Measurements from ENCODE around the gene NPR1. TPM values are rescaled to one million over a fixed set of nuclear protein-coding genes. Genes with fewer than 3 reads are reported as not detected.
"Not testable (repeated sequence)": the region's sequence is repeated elsewhere in the genome, so short reads cannot be mapped to it uniquely, and the experiment has no call there.

NPR1 gene
- 12.7 TPM for polyA plus RNA-seq (ENCODE audit: insufficient read length)

DNA sequence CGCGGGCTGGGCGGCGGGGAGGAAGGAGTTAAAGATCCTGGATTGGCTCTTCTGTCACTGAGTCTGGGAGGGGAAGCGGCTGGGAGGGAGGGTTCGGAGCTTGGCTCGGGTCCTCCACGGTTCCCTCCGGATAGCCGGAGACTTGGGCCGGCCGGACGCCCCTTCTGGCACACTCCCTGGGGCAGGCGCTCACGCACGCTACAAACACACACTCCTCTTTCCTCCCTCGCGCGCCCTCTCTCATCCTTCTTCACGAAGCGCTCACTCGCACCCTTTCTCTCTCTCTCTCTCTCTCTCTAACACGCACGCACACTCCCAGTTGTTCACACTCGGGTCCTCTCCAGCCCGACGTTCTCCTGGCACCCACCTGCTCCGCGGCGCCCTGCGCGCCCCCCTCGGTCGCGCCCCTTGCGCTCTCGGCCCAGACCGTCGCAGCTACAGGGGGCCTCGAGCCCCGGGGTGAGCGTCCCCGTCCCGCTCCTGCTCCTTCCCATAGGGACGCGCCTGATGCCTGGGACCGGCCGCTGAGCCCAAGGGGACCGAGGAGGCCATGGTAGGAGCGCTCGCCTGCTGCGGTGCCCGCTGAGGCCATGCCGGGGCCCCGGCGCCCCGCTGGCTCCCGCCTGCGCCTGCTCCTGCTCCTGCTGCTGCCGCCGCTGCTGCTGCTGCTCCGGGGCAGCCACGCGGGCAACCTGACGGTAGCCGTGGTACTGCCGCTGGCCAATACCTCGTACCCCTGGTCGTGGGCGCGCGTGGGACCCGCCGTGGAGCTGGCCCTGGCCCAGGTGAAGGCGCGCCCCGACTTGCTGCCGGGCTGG is at the start of gene NPR1:
NPR1 (plus strand) TSS at position 170 of the 818 bp plus-strand sequence; CDS start at position 591, 421 bp downstream.
- no peak for DNase-seq (ENCODE audit: low read depth)

GRCh38 chr1:153629343-153629665 is 49.2 kb upstream of the NPR1 start:
- no peak for DNase-seq (ENCODE audit: low read depth)

- DNase-seq (ENCODE audit: low read depth) = no peak
Observed at GRCh38 chr1:153629971-153630370, 48.5 kb upstream of the NPR1 start.

GRCh38 chr1:153630384-153630783 is 48.1 kb upstream of the NPR1 start:
- DNase-seq (ENCODE audit: low read depth) = no peak

GRCh38 chr1:153631047-153632022 is 47.2 kb upstream of the NPR1 start:
- no peak for DNase-seq (ENCODE audit: low read depth)

- peak; percentile 45 for DNase-seq (ENCODE audit: low read depth)
Observed at GRCh38 chr1:153633161-153633753, 45.2 kb upstream of the NPR1 start.

DNA sequence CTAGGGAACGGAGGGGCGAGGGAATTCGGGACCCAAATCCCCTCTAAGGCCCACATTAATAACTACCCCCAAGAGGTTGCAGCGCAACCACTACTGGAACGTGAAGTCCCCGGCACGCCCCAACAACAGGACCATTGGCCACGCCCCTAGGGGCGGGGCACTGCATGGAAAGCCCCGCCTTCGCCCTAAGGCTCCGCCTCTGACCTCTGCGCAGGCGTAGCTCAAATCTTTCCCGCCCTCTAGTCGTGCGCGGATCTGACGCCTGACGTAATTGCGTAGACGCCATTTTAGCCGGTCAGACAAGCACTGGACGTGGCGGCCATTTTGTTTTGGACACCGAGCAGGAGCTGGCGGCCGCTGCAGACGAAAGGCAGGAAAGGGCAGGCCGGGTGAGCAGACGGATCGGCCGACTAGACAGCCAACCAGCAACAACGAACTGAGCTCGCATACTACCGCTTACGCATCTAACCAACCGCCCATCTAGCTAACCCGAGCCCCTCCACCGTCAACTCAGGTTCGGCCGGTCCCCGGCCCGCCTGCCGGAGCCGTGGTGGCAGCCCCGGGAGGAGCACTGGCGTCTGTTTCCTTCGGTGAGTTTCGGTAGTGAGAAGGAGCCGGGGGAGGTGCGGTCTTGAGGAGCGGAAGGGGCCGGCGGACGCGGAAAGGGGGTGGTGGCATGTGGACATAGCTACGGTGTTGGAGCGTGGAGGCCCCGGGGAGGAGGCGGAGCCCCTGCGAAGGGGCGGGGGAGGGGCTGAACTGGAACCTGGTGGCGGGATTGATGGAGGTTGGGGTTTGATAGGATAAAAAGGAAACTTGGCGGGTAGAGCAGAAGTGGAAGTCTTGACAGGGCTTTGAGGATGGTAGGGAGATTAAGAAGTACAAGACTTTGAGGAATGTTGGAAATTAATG is 44.5 kb upstream of the NPR1 start, which contains the start of gene CHTOP:
CHTOP (plus strand) TSS at position 313 of the 912 bp plus-strand sequence. CDS start 2,523 bp downstream, outside the sequence.
- peak; percentile 98 for DNase-seq (ENCODE audit: low read depth)

DNA sequence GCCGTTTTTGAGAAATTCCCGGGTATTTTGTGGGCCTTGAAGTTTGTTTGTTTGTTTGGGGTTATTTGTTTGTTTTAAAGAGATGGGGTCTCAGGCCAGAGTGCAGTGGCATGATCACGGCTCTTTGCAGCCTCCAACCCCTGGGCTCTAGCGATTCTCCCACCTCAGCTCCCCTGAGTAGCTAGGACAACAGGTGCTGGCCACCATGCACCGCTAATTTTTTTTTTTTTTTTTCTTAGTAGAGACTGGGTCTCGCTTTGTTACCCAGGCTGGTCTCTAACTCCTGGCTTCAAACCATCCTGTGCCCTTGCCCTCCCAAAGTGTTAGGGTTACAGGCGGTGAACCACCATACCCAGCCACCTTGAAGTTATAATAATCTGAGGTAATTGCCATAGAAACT is 42.6 kb upstream of the NPR1 start:
- no peak for DNase-seq (ENCODE audit: low read depth)

DNA sequence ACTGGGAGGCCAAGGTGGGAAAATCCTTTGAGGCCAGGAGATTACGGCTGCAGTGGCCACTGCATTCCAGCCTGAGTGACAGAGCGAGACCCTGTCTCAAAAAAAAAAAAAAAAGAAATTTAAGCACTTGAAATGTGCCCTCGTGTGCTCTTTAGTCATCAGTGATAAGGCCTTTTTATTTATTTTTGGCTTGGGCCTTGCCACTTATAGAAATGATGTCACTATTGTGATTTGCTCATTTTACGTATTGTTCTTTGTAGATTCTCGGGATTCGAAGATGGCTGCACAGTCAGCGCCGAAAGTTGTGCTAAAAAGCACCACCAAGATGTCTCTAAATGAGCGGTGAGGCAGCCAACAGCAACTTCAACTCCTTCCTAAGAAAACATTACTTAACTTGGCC is 42.2 kb upstream of the NPR1 start:
- DNase-seq (ENCODE audit: low read depth) = no peak

- DNase-seq (ENCODE audit: low read depth) = no peak
Observed at GRCh38 chr1:153638261-153638660, 40.2 kb upstream of the NPR1 start.

GRCh38 chr1:153639280-153639679 is 39.2 kb upstream of the NPR1 start:
- no peak for DNase-seq (ENCODE audit: low read depth)

- DNase-seq (ENCODE audit: low read depth) = not testable (repeated sequence)
Observed at GRCh38 chr1:153640213-153640612, 38.3 kb upstream of the NPR1 start.

- DNase-seq (ENCODE audit: low read depth) = no peak
Observed at GRCh38 chr1:153640861-153641260, 37.6 kb upstream of the NPR1 start.

- no peak for DNase-seq (ENCODE audit: low read depth)
Observed at GRCh38 chr1:153642161-153642560, 36.3 kb upstream of the NPR1 start.

DNA sequence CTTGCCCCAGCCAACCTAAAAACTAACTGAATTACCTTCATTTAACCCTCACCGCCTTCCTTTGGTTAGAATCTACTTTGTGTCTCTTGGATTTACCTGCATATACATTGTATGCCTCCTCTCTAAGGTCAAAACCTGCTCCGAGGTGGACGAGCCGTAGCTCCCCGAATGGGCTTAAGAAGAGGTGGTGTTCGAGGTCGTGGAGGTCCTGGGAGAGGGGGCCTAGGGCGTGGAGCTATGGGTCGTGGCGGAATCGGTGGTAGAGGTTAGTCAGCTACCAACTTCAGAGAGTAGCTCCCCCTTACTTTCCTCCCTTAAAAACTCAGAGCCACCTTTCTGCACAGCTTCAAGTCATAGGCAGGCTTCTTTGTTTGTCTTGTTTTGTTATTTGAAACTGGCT is 35.4 kb upstream of the NPR1 start:
- no peak for DNase-seq (ENCODE audit: low read depth)

DNA sequence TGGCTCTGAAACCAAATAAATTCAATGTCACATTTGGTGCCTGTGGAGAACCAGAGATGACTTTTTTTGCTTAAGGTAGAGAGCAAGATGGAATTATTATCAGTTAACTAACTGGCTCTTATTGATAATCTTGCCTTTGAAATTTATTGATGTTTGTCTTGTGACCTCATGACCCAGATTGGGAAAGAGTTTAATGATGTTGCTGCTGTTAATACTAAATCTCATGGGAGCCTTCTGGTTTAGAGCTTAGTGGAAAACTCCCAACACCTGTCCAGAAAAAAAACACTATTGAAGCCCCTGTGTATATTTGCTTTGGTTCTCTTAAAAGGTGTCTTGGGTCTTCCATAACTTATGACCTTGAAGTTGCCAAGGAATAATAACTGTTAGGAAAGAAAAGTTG is 34.7 kb upstream of the NPR1 start:
- DNase-seq (ENCODE audit: low read depth) = no peak

DNA sequence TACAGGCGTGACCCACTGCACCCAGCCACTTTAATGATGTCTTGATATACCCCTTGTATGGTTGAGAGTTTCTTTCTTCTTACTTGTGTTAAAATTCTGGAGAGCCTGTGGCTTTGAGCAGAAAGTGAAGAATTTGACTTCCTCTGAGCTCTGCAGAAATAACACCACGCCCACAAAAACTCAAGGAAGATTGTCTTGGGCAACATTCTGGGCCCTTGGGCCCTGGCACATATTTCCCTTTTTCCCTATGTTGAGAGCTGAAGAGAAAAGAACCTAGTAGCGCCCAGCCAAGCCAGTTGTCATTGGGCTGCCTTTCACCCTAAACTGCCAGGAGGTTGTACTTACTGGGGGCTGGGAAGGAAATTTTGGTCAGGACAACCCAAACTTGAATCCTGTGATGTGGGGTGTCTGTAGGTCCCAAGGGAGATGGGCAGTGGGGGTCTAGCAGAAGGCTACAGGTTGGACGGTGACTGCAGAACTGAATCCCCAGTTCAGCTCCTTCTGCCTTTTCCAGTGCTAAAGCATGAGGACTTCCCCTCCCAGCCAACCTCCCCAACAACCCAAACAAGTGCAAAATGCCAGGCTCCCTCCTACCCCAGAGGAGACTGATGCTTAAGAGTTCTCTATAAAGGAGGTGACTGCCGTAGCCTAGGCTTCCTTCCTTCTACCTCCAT is 31.7 kb upstream of the NPR1 start:
- DNase-seq (ENCODE audit: low read depth) = no peak

DNA sequence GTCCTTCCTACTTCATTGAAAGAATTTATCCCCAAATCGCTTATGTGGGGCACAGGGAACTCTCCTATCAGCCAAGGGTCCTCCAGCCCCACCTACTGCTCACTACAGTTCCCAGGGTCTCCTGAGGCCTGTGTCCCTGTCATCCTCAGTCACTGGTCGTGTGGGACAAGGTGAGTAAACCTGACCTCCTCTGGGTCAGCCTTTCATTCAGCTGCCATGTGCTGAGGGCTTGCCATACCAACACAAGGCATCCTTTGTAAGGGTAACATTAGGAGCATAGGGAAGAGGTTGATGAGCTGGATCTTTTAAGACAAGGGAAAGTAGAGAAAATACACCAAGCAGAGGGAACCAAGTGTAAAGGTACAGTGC is 31.2 kb upstream of the NPR1 start:
- DNase-seq (ENCODE audit: low read depth) = no peak

DNA sequence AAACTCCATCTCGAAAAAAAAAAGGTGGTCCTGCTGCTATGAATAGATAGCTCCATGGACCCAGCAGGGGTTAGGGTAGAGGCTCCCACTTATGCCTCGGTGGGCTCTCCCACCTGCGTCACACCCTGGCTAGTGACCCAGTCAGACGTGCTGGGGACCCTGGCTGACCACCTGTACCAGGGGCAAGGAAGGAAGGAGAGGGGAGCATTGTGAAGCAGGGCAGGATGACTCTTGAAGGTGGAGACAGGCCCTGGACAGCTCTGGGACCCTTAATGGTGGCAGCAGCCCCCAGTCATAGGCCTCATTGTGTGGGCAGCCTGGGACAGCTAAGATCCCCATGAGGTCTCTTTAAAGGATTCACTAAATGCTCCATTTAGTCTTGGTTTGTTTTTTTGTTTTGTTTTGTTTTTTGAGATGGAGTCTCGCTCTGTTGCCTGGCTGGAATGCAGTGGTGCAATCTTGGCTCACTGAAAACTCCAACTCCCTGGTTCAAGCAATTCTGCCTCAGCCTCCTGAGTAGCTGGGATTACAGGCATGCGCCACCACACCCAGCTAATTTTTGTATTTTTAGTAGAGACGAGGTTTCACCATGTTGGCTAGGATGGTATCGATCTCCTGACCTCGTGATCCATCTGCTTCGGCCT is 30.4 kb upstream of the NPR1 start:
- no peak for DNase-seq (ENCODE audit: low read depth)
